Activated CD4-positive, alpha-beta T cell treated with anti-CD3 and anti-CD28 coated beads, Interleukin-2, Interleukin-6, amounts not matched to agents 100 ng/mL and 50 ng/mL, durations not matched to agents 16 hours and 8 hours (primary cell): Measurements from ENCODE around the gene PLSCR4.

Experiments
- DNase-seq: peaks from one replicate; pipeline ENCODE4 v3.0.0-alpha.2; 2020

The PLSCR4 gene

DNA sequence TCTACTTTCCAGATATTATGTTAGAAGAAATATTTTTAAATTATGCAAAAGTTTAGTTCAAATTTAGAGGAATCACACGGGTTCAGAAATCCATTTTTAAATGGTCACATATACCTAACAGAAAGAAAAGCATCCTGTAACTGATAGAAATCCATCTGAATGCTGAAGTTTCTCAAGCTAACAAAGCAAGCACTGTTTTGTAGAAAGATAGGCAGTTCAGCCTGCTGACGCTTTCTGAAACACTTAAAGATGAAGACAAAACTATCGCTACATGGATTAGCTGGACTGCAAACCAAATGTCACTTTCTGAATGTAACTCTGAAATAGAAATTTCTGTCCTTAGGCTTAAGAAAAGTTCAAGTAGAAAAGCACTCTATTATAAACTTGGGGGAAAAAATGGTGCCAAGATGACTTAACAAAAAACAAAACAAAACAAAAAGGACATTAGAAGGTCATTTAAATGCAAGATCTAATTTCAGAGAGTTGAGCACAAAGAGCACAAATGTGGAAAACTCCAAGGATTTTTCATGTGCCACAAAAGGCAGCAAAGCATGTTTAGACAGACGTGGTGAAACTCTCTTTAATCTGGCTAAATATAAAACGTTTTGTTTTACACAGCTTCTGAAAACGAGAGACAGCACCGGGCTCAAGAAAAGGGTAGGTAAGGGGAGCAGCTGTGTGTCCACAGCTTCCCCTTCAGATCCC lies 91.1 kb downstream of the PLSCR4 start:
- DNase-seq, result no peak

GRCh38 chr3:146159037-146159436 lies 91.9 kb downstream of the PLSCR4 start:
- no peak for DNase-seq

GRCh38 chr3:146157325-146158060 lies 93.4 kb downstream of the PLSCR4 start:
- no peak for DNase-seq

DNA sequence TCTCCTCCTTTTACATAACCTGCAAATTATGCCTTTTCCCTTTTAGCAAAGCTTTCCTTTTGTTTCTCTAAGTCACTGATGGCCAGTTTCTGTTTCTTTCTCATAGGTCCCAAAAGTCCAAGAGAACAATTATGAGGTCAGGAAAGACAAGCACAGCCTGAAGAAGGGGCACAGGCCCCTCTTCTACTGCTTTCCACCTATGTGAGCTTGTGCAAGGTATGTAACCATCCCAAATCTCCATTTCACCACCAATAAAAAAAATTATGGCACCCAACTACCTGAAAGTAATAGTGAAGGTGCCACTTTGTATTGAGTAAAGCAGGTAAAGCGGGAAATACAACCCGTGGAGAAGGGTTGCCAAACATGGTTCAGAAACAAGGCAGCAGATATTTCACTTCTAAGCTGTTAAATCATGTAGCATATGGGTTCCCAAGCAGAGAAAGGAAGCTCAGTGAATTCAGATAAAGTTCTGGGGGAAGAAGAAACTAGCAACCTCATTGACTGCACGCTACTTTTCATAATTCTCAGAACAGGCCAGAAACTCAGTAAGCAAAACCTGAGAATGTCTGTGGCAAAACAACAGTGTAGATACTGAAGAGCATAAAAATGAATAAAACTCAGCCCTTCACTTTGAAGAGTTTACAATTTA lies 94.1 kb downstream of the PLSCR4 start:
- DNase-seq, result no peak

DNA sequence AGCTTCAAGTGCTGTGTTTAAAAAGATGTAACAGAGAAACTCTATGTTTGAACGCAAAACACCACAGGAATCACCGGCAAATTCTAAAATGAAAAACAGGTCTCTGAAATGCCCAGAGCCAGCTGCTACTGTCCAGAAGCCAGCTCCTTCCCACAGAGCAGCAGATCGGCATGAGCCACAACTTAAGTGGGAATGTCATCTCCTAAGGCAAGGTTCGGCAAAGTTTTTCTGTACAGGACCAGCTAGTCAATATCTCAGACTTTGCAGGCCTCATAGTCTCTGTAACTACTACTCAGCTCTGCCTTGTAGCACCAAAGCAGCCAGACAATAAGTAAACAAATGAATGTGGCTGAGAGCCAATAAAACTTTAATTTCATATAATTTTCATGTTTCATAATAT lies 94.8 kb downstream of the PLSCR4 start:
- no peak for DNase-seq

- no peak for DNase-seq
These were observed 95.9 kb downstream of the PLSCR4 start for GRCh38 chr3:146154995-146155394.

GRCh38 chr3:146154316-146154715 lies 96.6 kb downstream of the PLSCR4 start:
- DNase-seq, result no peak

- DNase-seq, result no peak
These were observed 97.5 kb downstream of the PLSCR4 start for GRCh38 chr3:146153429-146153828.

GRCh38 chr3:146152834-146153233 lies 98.1 kb downstream of the PLSCR4 start:
- DNase-seq, result no peak

DNA sequence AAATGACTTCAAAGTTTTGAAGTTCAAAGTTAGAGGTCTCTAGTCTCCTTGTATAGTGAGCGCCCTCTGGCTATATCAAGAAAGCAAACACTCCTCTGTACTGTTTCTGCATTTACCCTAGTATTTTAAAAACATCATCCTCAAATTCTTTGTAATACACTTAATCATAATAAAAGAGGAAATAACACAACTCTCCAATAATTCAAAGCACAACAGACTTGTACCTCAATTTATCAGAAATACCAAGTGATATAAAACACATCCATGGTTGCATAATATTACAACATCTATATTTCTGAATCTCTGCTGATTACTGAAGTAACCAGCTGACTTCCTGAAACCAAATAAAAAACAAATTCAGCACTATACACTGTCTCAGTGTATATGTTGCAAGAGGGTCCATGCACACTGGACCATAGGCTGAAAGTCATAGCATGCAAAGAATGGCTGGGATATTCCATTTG lies 102.4 kb downstream of the PLSCR4 start:
- DNase-seq, result no peak

GRCh38 chr3:146145642-146146041 lies 105.3 kb downstream of the PLSCR4 start:
- no peak for DNase-seq

GRCh38 chr3:146142757-146143156 lies 108.1 kb downstream of the PLSCR4 start:
- DNase-seq, result no peak
